ENCODE results near the gene C1QB. TPM values are rescaled to one million over a fixed set of nuclear protein-coding genes. Genes with fewer than 3 reads are reported as not detected.

The C1QB gene
- total RNA-seq, 2 experiments from 2014 or later = not detected

DNA sequence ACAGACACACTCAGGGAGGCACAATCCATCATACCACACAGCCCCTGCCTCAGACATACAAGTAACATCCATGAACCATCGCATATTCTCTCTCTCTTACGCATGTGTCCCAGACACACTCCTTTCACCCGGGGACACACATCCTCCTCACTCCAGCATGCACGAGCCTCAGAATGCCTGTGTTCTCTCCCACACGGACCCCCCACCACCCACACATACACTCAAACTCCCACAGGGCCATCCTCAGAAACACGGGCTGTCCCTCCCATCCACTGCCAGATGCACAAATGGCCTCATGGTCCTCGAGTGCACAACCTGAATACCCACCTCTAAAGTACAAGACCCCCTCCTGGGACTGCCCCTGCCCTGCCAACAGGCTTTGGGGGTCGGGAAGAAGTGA is 11.8 kb upstream of the C1QB start:
- Histone ChIP-seq H3K9me3 (ENCODE audit: low read length) (no peaks in the 10 kb centered on the region), H3K36me3 (ENCODE audit: insufficient read depth, low read length) (no peaks in the 10 kb centered on the region), H3K79me2 (ENCODE audit: insufficient read depth, low read depth, low read length) (no peaks in the 10 kb centered on the region), H3K4me2 (ENCODE audit: low read length) (no peak overlapping the region), H3K4me1 (ENCODE audit: insufficient read depth, low read length, poor library complexity, severe bottlenecking) (no peaks in the 10 kb centered on the region), H2AFZ (ENCODE audit: low read length) (no peak overlapping the region), H4K20me1 (ENCODE audit: insufficient read depth, low read length) (no peaks in the 10 kb centered on the region), H3K27ac (ENCODE audit: low read depth, low read length, poor library complexity, severe bottlenecking) (no peak overlapping the region), H3K9me2 (ENCODE audit: insufficient read depth, low read length) (no peaks in the 10 kb centered on the region), H3K4me3 (ENCODE audit: low read depth, low read length, poor library complexity, severe bottlenecking) (no peak overlapping the region)
- ChIA-PET CTCF (ENCODE audit: unreplicated experiment) (no interaction called here), POLR2A (no interaction called here)
- TF ChIP-seq EZH2phosphoT487 (IDR thresholded peaks at IDR 0.05; ENCODE audit: borderline replicate concordance, low read depth, low read length) = no peak
- TF ChIP-seq, protein P1, sequence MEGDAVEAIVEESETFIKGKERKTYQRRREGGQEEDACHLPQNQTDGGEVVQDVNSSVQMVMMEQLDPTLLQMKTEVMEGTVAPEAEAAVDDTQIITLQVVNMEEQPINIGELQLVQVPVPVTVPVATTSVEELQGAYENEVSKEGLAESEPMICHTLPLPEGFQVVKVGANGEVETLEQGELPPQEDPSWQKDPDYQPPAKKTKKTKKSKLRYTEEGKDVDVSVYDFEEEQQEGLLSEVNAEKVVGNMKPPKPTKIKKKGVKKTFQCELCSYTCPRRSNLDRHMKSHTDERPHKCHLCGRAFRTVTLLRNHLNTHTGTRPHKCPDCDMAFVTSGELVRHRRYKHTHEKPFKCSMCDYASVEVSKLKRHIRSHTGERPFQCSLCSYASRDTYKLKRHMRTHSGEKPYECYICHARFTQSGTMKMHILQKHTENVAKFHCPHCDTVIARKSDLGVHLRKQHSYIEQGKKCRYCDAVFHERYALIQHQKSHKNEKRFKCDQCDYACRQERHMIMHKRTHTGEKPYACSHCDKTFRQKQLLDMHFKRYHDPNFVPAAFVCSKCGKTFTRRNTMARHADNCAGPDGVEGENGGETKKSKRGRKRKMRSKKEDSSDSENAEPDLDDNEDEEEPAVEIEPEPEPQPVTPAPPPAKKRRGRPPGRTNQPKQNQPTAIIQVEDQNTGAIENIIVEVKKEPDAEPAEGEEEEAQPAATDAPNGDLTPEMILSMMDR (conservative IDR thresholded peaks at IDR 0.05; ENCODE audit: low read length) = no peak
- intact Hi-C loops (cut with micrococcal nuclease; ENCODE audit: unreplicated experiment) = loop anchor here (5.0 kb wide), 1 partner anchor 509 kb away; no protein-coding TSS in a partner anchor
- no peak for DNase-seq (ENCODE audit: low spot score)
- BruUV-seq (replicated peaks) = no TSS peak

DNA sequence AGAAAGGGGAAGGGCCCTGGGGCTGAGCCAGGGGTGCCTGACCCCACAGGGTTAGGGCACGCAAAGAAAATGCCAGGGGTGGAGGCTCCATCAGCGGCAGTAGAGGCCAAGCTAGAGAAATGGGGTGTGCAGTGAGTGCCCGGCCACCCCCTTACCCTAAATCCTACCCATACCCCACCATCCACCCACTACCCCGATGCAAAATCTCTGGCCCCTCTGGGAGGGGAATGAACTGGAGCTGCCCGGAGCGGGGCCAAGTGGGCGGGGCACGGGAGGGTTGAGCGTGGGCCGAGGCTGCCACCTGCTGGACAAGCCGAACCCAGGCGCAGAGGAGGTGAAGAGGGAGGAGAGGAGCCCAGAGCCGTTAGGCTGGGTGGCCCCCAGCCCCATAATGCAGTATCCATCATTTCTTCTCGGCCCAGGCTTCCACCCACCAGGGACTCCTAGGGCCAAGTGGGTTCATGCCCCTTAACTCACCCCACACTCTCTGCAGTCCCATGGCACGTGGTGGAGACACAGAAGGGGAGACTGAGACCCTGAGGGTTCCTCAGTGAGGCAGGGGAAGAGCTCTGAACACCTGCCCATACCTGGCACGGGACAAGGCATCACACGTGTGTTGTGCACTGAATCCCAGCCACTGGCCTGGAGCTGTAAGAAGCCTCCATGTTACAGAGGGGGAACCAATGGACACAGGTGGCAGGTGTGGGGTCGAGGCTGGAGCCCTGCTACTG is 11.0 kb upstream of the C1QB start:
- Histone ChIP-seq H3K9me3 (ENCODE audit: low read length) (no peaks in the 10 kb centered on the region), H3K4me1 (ENCODE audit: insufficient read depth, low read length, poor library complexity, severe bottlenecking) (no peaks in the 10 kb centered on the region), H2AFZ (ENCODE audit: low read length) (no peak overlapping the region), H3K27ac (ENCODE audit: low read depth, low read length, poor library complexity, severe bottlenecking) (no peak overlapping the region), H3K4me2 (ENCODE audit: low read length) (no peak overlapping the region), H3K36me3 (ENCODE audit: insufficient read depth, low read length) (no peaks in the 10 kb centered on the region), H4K20me1 (ENCODE audit: insufficient read depth, low read length) (no peaks in the 10 kb centered on the region), H3K79me2 (ENCODE audit: insufficient read depth, low read depth, low read length) (no peaks in the 10 kb centered on the region), H3K4me3 (ENCODE audit: low read depth, low read length, poor library complexity, severe bottlenecking) (no peak overlapping the region), H3K9me2 (ENCODE audit: insufficient read depth, low read length) (no peaks in the 10 kb centered on the region)
- BruUV-seq (replicated peaks) = no TSS peak
- intact Hi-C loops (cut with micrococcal nuclease; ENCODE audit: unreplicated experiment) = loop anchor here (1.0 to 5.0 kb wide), 2 partner anchors 222 to 510 kb away; no protein-coding TSS in a partner anchor
- peak; percentile 64 for DNase-seq (ENCODE audit: low spot score)
- POLR2A ChIA-PET = no interaction called here
- CTCF ChIA-PET (ENCODE audit: unreplicated experiment) = no interaction called here
- no peak for TF ChIP-seq EZH2phosphoT487 (IDR thresholded peaks at IDR 0.05; ENCODE audit: borderline replicate concordance, low read depth, low read length)
- TF ChIP-seq, protein P1 (conservative IDR thresholded peaks at IDR 0.05; ENCODE audit: low read length) = peak; percentile 88

DNA sequence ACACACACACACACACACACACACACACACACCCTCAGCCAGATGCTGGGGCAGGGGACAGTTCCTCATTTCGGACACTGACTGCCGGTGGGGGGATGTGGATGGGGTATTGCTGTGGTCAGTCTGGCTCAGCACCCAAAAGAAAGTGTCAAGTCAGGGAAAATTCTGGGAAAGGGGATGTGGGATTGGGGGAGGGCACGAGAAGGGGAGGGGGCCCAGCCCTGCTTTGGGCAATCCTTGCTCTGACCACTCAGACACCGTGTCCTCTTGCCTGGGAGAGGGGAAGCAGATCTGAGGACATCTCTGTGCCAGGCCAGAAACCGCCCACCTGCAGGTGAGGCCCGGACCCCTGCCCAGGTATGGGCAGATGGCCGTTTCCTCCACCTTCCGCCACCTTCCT is 9.7 kb upstream of the C1QB start, which contains the start of gene C1QC:
Gene C1QC, plus strand, starts transcription at position 253 of the 400 bp plus-strand sequence. CDS start 391 bp downstream, outside the sequence.
- Histone ChIP-seq H3K4me2 (ENCODE audit: low read length) (no peak within 1 kb of the TSS), H3K9me3 (ENCODE audit: low read length) (no peaks in the 10 kb centered on the region), H3K4me1 (ENCODE audit: insufficient read depth, low read length, poor library complexity, severe bottlenecking) (no peaks in the 10 kb centered on the region), H3K36me3 (ENCODE audit: insufficient read depth, low read length) (no peaks in the 10 kb centered on the region), H3K9me2 (ENCODE audit: insufficient read depth, low read length) (no peaks in the 10 kb centered on the region), H4K20me1 (ENCODE audit: insufficient read depth, low read length) (no peaks in the 10 kb centered on the region), H2AFZ (ENCODE audit: low read length) (no peak within 1 kb of the TSS), H3K4me3 (ENCODE audit: low read depth, low read length, poor library complexity, severe bottlenecking) (no peak within 1 kb of the TSS), H3K79me2 (ENCODE audit: insufficient read depth, low read depth, low read length) (no peaks in the 10 kb centered on the region), H3K27ac (ENCODE audit: low read depth, low read length, poor library complexity, severe bottlenecking) (no peak within 1 kb of the TSS)
- CTCF ChIA-PET (ENCODE audit: unreplicated experiment) = no interaction called here
- no TSS peak for BruUV-seq (replicated peaks)
- POLR2A ChIA-PET = no interaction called here
- intact Hi-C loops (cut with micrococcal nuclease; ENCODE audit: unreplicated experiment) = loop anchor here (5.0 kb wide), 1 partner anchor 511 kb away; no protein-coding TSS in a partner anchor
- TF ChIP-seq EZH2phosphoT487 (IDR thresholded peaks at IDR 0.05; ENCODE audit: borderline replicate concordance, low read depth, low read length) = no peak
- TF ChIP-seq, protein P1 (conservative IDR thresholded peaks at IDR 0.05; ENCODE audit: low read length) = no peak
- DNase-seq (ENCODE audit: low spot score) = no peak

All from OCI-LY7 (cell line).